ENCODE data around the gene ONECUT3. TPM values are rescaled to one million over a fixed set of nuclear protein-coding genes. Genes with fewer than 3 reads are reported as not detected.
A peak's percentile ranks its signal among the peaks of the same experiment; 100 is the strongest.

The ONECUT3 gene
- polyA plus RNA-seq, 5 donors: 0.04 to 0.09 (median 0.06) TPM

DNA sequence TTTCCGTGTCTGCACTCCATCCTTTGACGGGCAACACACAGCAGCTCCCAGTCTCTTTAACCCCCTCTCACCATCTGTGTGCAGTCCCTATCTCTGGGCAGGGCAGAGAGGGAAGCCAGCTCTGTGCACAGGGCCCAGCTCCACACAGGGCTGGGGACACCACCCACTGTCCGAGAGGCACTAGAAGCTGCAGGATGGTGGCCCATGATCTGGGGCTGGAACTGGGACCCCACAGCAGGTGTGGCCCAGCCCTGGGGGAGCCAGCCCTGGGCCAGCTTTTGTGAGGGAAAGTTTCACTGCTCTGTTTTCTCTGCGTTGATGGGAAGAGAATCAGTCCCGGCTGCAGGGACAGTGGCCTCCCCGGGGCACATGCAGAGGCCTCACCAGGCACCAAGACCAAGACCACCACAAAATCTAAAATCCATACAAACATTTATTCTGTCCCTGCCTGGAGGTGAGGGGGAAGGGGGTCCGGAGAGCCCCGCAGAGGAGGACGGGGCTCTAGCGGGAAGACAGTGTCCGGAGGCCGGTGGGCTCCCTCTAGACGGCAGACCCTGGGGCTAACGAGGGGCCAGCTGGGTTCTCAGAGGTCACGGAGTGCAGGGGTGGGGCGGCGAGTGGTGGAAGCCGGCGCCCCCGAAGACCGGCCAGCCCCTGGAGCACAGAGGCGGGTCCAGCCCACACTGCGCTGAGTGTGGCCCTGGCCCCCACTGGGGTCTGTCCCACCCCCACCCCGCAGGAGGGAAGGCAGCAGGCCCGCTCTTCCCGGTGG is 61.7 kb downstream of the ONECUT3 start:
- DNase-seq: no peak

DNA sequence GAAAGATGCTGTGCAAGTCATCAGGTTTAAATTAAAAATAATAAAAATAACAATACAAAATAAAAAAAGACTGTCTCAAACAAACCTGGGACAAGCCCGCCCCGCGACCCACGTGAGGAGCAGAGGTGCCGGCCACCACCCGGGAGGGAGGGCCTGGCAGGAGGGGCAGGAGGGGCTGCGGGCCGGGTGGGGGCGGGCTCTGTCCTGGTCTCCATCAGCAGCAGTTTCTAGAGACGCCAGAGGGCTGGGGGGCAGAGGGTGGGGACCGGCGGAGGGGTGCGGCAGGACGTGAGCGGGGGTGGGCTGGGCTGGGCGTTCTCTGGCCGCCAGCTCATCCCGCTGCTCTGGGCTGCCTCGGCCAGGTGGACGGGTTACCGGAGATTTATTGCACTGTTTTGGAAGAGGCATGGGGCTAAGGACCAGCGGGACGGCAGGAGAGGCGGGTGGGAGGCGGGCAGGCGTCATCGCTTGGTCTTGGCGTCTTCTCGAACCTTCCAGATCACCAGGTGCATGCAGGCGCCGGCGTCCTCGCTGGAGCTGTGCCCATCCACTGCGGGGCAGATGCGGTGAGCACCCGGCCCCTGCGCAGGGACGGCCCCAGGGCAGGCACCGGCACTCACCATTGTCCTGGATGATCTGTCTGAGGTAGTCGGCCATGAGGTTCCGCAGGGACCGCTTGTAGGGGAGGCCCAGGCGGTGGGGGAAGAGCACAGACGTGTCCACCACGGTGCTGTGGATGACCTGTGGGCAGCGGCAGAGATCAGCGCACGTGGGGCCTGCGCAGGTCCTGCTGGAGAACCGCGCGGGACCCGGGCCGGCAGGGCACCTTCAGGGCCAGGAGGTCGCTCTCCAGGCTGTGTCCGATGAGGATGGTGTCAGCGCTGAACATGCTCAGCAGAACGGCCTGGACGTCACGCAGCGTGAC is 62.6 kb downstream of the ONECUT3 start:
- DNase-seq: no peak

DNA sequence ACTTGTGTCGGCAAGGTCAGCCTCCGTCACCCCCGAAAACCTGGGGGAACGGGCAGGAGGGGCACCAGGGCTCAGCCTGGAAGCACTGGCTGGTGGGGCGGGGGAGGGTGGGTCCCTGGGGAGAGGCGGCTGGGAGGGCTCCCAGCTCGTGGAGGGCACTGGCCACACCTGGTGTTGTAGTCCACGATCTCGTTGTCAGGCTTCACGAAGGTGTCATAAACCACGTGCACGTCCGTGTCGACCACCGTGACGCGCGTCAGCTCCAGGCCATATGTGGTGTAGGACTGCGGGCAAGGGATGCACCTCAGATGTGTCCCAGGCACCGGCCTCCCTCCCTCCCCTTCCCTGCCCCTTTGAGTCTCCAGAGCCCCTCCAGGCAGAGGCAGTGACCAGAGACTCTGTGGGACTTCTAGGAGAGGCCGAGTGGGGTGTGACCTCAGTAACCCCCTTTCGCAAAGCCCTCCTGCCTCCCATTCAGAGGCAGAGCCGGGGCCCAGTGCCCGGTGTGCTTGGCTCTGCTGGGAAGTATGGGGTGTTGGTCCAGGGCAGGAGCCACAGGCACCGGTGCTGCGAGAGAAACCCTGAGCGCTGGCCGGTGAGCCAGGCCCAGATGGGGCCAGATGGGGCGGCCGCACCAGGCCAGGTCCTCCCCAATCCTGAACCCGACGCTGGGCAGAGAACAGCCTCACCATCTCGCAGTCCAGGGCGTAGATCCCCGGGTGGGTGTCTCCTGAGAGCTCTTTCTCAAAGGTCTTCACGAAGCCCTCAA is 63.4 kb downstream of the ONECUT3 start:
- no peak for DNase-seq

DNA sequence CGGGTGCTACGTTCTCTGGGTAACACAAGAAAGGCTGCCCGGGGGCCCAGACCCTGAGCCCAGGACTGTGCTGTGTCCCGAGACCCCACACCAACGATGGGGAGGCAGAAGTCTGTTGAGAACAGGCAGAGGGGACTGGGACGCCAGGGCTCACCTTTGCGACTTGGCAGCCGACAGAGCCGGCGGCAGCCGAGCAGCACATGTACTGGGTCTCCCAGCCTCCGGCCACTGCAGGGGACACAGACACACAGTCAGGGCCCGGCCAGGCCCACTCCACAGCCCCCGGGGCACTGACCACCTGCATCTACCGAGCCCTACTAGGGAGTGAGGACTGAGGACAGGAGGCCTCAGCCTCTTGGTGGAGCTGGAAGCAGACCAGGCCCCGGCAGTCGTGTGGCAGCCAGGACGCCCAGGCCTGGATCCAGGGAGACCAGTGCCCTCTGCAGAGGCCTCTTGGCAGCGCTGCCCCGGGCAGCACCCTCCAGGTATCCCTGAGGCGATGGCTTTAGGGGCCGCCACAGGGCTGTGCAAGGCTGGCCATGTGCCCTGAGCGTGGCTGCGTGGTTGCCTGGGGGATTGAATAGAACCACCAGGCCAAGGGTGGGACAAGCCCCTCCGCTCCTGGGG is 64.4 kb downstream of the ONECUT3 start:
- DNase-seq: no peak

DNA sequence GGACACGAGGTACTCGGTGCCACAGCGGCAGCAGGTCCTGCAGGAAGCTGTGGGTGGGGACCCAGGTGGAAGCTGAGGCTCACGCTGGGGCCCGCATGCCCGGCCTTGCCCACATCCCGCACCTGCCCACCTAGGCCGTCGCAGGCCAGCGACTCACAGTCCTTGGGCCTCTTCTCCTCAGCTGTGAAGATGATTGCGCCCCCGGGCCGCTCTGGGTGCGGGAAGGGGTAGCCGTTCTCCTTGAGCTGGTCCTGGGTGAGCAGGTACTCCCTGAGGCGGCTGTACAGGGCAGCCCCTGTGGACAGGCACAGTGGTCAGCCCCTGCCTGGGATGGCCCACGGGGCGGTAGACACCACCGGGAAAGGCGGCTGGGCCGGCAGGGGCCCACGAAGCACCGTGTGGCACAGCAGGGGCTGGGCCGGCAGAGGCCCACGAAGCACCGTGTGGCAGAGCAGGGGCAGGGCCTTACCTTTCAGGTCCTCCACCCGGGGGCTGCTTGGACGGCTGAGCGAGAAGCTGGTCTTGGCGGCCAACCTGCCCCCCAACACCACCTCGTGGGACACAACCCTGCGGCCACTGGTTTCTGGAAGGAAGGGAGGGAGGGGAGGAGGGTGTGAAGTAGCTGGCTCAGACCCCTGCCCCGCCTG is 65.4 kb downstream of the ONECUT3 start:
- no peak for DNase-seq

DNA sequence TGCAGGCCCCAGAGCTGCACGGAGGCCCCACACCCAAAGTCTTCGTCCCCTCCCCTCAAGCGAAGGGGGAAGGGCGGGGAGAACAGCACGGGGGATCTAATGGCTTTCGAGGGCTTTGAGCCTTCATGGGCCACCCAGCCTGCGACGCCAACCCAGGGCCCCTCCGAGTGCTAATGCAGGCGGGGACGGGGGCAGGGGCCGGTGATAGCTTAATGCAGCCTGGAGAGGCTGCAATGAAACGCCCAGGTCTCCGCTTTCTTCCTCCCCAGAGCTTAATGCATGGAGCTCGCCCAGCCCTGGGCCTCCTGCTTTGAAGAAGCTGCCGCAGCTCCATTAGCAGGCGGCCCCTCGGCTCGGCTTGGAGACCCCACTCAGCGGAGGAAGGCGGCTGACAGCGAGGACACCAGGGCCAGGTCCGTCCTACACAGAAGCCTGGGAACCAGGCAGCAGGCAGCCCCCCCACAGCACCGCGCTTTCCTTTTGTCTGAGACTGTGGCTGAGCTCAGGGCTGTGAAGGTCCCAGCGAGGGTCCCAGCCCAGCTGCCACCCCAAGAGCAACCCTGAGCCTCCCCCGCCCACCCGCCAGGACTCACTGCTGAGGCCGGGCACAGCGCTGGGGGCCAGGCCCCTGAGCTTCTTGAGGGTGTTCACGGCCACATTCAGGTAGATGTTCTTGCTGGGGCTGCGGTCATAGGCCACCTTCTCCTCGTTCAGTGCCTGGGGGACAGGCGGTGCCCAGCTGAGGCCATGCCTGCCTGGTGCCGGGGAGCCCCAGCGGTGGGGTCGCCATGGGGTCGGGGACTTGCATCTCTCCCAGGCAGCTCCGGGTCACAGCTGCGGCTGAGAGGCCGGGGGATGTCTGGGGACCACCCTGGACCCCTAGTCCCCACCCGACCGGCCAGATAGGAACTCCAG is 66.3 kb downstream of the ONECUT3 start:
- DNase-seq: no peak

DNA sequence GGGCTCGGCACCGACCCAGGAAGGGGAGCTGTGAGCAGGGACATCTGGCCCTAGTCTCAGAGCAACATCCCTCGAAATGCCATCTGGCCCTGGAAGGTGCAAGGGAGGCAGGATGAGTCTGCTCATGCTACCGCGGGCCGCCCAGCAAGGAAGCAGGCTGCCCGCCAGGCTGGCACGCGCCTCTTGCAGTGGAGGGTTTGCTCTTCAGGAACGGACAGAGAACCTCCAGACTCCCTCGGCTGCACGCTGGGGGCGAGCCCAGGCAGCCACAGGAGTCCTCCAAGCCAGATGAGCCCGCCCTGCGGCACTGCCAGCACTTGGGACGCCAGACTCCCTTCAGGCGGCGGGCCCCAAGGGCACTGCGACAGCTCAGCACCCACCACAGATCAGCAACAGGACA is 68.9 kb downstream of the ONECUT3 start:
- no peak for DNase-seq

DNA sequence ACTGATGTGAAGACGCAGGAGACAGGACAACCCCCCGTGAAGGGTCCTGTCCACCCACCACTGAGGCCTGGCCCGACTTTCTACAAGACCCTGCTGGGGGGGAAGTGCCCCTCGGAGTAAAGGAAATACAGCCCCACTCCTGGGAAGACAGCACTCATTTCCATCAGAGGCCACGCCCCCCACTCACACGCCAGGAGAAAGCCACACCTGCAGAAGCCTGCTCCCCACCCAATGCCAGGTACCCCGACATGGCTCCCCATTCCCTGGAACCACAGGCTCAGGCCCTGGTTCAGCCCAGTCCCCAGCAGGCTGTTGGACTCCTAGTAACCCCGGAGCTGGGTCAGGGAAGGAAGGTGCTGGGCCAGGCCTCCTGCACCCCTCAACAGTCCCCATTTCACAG is 69.7 kb downstream of the ONECUT3 start:
- no peak for DNase-seq

DNA sequence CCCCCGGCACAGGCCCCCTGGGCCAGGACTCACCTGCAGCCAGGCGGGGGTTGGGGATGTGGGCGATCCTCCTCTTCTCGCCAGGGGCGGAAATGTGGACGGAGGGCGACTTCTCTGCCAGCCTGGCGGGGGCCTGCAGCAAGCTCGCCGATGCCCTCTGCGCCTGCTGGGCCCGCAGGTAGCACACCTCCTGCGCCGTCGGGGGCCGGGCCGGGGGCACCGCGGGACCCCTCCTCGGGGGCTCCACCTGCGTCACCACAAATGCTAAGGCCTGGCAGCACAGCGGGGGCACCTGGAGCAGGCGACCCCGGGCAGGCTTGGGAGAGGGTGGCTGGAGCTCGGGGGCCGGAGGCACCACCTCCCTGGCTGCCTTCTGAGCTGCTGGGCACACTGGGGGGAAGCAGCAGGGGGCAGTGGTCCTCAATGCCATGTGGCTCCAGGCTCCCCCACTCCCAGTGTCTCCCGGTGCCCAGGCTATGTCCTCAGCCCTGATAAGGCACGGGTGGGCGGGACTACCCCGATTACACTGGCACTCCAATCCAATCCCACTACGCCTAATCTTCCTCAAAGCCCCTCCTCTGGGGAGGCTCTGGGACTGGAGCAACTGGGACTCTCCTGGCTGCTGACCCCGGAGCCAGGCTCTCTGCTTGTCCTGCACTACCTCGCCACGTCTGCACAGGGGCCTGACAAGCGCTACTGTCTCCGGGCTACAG is 70.4 kb downstream of the ONECUT3 start:
- no peak for DNase-seq

DNA sequence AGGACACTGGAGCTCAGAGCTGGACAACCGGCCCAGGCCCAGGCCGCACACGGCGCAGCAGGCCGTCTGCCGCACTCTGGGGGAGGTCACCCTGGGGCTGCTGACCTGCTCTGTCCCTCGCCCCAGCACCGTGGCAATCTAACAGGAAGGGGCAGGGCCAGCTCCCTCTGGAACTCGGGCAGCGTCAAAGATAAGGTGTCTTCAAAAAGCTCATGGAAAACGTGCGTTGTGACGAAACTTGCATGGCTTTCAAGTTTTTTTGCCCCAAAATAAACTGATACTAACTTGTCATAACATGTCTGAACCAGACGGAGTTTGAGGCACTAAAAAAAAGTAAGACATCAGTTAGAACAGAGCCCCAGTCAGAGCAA is 70.9 kb downstream of the ONECUT3 start:
- no peak for DNase-seq

DNA sequence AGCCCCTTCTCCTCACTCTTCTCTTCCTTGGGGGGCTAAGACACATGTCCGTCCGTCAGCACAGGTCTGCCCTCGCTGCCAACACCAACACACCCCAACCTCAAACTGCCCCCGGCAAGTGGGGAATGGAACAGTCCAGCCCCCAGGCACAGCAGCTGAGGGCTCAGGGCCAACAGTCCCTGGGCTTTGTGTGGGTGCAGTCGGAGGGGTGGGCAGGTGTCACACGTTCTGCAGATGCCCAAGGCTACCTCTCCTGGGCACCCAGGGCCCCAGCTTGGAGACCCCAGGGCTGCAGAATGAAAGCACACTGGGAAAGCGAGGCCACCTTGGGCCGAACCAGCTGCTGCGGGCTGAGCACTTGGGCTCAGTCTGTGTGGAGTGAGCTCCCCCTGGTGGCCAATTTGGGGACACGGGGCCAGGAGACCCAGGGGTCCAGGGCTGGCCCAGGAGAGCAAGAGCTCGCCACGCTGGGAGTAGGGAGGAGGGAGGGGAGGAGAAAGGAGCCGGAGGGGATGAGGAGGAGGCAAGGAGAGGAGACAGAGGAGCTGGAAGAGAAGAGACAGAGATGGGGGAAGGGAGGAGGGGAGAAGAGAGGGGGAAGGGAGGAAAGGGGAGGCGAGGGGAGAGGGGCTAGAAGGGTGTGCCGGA is 72.7 kb downstream of the ONECUT3 start:
- DNase-seq: peak; percentile 56 to 65

DNA sequence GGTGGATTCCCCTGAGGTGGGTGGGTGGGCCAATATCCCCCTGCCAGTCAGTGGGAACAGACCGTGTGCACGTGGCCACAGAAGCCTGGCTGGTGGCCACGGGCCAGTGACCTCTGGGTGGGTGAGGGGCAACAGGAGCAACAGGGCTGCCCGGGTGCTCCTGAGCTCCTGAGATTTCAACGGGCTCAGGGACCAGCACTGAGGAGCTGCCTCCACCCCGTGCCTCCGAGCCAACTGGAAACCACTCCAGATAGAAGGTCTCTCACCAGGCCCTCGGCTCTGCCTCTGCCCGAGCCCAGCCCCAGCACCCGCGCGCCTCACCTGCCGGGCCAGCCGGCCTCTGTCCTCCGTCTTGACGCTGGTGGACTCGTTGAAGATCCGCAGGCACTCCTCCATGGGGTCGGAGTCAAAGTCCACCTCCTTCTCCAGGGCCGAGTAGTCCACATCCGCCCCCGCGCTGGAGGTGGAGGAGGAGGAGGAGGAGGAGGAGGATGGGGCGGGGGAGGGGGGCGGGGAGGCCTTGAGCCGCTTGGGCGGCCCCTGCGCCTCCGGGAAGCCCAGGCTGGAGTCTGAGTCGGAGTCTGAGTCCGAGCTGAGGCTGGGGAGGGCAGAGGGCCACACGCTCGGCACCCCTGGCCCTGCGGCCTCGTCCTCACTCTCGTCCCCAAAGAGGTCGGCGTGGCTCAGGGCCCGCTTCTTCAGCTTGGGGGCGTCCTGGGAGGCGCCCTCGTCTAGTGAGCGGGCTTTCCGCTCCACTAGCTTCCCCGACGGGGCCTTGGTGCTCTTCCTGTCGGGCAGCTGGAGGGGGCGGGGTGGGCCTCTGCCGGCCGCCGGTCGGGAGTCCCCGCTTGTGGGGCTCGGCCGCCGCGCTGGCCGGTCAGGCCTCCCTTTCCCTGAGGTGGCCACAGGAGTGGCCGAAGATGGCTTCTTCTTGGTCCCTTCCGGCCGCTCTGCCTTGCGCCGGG is 73.5 kb downstream of the ONECUT3 start:
- no peak for DNase-seq

DNA sequence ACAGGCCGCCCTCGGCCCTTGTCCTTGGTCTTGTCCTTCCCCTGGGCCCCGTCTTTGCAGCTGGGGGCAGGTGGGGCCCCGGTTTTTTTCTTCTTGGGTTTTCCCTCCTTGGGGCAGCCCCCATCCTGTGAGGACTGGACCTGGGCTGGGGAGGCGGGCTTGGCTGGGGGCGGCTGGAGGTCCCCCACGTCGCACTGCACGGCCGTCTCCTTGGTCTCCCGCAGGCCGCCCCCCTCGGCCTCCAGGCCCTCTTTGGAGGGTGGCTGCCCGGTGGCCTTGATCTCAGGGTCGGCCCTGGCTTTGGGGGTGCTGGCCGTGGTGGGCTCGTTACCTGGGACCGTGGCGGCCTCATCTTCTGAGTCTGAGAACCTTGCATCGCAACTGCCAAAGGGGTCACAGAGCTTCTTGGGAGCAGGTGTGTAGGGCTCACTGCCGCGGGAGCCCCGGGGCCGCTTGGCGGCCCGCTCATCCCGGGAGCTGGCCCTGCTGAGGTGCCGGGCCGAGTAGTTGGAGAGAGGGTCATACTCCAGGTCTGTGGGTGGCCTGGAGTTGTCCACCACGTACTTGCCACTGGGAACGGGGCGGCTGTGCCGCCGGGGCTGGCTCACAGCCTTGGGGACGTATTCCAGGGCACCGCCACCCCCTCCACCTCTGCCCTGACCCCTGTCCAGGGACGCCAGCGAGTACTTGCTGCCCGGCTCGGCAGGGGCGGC is 74.4 kb downstream of the ONECUT3 start:
- no peak for DNase-seq

DNA sequence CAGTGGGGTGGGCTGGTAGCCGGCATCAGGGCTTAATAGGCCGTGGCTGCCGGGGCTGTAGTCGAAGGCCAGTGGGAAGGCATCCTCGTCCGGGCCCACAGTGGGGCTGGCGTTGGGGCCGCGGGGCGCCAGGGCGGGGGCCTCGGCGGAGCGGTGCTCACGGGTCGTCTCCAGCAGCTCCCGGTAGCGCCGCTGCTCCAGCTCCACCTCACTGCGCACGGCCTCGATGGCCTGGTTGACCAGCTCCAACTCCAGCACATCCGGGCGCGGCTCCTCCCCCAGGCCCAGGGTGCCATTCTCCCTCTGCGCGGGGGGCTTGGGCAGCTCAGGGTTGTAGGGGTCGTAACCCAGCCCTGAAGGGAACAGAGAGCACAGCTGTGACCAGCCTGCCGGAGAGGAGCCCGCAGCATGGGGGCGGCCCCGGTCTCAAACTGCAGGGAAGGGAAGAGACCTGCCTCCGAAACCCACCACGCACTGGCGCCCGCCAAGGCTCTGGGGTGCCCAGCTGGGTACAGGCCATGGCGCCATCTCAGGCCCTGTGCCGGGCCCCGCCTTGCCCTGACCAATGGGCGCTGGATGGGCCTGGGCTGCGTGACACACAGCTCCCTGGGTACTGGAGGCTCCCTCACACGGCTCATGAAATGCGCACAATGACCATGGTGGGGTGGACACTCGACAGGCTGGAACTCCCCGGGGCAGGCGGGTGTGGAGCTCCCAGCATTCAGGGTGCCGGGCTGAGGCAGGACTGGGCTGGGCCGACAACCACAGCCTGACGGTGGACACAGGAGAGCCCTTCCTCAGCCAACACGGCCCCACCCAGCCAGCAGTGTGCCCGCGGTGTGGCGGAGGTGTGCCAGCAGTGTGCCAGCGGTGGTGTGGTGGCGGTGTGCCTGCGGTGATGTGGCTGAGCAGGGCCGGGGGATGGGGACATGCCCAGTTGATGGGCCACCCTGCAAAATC is 75.3 kb downstream of the ONECUT3 start:
- no peak for DNase-seq

DNA sequence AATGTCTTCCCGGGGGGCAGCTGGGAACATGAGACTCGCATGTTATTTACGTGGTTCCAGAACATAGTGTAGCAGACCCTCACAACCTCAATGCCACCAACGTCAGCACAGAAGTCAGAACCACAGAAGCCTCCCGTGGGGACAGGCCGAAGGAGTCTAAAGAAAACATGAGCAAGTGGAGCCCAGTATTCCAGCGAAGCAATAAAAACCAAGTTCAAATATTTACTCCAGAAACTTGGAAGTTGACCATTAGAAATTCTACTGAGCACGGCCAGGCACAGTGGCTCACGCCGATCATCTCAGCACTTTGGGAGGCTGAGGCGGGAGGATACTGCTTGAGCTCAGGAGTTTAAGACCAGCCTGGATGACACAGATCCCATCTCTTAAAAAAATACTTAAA is 76.7 kb downstream of the ONECUT3 start:
- no peak for DNase-seq

DNA sequence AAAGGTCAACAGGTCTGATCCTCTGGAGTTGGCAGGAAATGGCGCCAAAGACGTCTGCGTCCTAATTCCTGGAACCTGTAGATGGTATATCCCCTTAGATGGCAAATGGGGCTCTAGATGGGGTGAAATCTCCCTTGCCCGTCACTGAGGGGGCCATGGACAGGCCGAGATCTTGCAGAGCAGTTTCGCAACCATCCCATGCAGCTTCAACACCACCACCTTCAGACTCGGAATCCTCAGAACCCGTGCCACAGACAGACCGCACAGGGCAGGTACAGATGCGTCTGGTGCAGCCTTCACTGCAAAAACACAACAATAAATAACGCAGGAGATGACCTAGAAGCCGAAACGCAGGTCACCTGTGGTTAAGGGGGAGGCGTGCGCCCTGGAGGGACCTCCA is 77.3 kb downstream of the ONECUT3 start:
- DNase-seq: no peak

All from right lung (tissue), 5 donors.